ENCODE measurements around the gene CDC73. TPM values are rescaled to one million over a fixed set of nuclear protein-coding genes. Genes with fewer than 3 reads are reported as not detected.
"Not testable (repeated sequence)": the region's sequence is repeated elsewhere in the genome, so short reads cannot be mapped to it uniquely, and the experiment has no call there.

The CDC73 gene
- polyA plus RNA-seq, 10 donors: 22.8 to 34.4 (median 28.5) TPM

DNA sequence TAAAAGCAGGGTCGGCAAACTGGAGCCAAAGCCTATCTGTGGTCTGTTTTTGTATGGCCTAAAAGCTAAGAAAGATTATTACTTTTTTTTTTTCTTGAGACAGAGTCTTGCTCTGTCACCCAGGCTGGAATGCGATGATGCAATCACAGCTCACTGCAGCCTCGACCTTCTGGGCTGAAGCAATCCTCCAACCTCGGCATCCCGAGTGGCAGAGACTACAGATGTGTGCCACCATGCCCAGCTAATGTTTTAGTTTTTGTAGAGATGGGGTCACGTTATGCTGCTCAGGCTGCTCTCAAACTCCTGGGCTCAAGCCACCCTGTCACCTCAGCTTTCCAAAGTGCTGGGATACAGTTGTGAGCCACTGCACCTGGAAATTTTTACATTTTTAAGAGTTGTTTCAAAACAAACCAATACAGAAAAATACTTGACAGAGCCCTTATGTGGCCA is 10.2 kb upstream of the CDC73 start:
- peak in 1 of 3 donors; percentile 50 for DNase-seq

DNA sequence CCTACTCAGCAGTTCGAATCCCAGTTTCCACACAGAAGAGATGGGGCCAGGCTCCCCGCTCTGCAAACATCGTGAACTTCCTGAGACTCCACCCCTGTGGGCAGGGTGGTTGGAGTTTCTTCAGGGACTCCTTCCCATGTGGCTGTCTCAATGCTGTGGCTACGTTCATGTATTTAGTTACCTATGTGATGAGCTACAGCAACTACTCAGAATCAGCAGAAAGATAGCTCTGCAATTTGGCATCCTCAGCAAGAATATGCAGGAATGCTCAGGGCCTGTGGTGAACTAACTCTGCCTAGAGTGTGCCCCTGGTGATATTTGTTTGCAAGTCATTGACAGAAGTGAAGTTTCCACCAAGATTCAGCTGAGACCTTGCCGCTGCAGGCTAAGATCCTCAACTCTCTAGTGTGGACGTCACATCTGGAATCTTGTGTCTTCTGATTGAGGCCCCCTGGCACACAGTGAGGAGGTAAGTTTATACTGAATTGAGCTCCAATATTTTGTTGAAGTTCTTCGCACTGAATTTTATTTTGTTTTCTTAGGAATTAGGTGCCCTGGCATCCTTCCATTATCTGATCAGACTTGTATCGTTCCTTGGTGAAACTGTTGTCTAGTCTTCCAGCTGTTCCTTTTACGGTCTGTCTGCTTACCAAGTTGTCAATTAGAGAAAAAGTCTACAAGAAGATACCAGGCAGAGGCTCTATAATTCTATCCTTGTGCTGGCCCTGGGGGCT is 8.4 kb upstream of the CDC73 start:
- DNase-seq: no peak

DNA sequence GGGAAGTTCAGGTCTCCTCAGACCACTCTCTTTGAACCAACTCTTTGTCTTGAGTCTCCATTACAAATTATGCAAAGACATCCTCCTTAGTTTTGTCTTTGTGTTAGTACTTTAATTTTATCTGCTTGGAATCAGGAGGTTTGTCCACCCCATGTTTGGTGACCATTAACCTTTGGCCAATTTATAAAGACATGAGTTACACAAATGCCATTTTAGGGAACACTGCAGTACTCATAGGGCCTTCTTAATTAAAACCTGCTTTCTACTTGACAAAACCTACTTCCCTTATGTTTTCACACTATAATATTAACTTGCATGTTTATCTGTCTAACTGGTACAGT is 7.9 kb upstream of the CDC73 start:
- DNase-seq: no peak

DNA sequence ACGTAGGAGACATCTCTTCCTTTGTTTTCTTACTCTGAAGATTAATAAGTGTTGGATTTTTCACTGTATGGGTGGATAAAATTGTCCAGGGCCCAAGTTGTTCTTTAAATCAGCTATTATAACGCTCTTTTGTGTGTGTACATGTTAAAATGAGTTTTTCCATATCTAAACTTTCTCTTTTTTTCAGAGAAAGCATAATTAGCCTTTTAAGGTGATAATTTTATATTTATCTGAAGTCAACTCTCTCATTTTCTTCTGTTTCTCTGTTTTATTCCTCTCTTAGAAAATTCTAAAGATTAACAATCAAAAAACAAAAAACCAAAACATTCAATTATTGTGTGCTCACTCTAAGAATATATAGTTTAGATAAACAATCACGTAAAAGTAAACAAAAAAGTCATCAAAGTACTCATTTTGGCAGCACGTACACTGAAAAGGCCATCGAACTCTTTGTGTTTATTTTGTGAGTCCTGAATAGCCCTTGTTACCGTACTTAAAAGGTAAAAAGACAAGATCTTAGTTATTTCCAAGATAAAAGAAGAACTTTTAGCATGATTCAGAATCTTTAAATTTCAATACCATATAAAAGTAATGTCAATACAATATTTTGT is 7.2 kb upstream of the CDC73 start:
- DNase-seq: no peak

DNA sequence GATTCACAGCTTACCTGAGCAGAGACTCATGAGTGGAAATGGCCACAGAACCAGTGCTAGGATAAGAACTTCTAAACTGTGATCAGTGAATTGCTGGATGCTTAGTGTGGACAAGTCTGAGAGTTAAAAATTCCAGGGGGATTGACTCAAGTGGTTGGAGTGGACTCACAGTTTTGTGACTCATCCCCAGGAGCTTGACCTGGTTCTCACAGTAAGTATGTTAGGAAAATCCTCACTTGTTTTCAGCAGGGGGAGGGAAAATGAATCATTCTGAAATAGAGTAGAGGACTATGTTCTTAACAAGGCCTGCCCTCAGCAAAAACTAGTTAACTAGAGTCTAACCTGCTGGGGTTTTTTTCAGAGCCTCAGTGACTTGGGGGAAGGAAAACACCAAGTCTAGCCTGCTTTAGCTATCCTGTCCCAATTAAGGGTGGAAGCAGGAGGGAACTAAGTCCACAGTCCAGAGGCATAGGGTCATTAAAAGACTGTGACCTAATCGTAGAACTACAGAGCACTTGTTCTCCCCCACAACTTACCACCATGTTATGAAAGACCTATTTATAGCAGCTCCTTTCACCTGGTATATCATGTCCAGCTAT is 6.1 kb upstream of the CDC73 start:
- DNase-seq: peak in 1 of 3 donors; percentile 87

DNA sequence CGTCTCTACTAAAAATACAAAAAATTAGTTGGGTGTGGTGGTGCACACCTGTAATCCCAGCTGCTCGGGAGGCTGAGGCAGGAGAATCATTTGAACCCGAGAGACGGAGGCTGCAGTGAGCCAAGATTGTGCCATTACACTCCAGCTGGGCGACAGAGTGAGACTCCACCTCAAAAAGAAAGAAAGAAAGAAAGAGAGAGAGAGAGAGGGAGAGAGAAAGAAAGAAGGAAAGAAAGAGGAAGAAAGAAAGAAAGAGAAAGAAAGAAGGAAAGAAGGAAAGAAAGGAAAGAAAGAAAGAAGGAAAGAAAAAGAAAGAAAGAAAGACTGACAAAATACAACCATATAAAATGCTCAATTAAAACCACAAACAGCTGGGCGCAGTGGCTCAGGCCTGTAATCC is 4.7 kb upstream of the CDC73 start:
- DNase-seq: not testable (repeated sequence)

DNA sequence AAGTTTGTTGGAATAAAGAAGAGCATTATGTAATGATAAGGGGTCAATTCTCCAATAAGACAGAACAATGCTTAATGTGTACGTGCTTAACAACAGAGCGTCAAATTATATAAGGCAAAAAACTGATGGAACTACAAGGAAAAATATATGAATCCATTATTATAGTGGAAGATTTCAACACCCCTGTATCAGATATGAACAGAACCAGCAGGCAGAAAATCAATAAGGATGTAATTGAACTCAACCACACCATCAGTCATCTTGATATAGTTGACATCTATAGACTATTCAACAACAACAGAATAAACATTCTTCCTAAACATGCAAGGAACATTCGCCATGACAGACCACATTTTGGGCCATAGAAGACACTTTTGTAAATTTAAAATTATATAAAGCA is 3.6 kb upstream of the CDC73 start:
- no peak for DNase-seq

DNA sequence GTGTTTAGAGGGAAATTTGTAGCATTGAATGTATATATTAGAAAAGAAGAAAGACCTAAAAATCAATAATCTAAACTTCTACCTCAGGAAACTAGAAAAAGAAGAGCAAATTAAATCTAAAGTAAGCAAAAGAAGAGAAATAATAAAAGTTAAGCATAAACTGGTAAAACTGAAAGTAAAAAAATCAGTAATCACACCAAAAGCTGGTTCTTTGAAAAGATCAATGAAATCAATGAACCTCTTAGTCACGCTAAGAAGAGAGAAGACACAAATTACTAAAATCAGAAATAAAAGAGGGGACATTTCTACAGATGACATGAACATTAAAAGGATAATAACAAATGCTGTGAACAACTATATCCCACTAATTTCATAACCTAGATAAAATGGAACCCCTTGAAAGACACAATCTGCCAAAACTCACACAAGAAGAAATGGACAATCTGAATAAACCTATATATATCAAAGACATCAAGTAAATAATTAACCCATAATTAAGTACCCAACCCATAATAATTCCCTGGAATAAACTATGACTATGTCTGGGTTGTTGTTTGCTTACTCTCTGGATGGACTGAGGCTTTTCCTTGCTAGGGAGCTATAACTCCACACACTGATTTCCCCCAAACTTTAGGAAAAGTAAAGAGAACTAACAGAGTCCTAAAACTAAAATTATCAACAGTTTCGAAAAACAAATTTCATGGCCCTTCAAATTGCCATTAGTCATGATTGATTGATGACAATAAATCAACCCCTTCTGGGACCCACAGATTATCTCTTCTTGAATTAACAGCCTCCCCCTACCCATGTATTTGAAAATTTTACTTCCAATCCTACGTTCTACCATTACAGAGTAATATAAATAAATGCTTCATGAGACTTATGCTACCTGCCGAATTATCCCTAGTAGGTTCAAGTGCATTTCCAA is 2.8 kb upstream of the CDC73 start:
- DNase-seq: no peak

DNA sequence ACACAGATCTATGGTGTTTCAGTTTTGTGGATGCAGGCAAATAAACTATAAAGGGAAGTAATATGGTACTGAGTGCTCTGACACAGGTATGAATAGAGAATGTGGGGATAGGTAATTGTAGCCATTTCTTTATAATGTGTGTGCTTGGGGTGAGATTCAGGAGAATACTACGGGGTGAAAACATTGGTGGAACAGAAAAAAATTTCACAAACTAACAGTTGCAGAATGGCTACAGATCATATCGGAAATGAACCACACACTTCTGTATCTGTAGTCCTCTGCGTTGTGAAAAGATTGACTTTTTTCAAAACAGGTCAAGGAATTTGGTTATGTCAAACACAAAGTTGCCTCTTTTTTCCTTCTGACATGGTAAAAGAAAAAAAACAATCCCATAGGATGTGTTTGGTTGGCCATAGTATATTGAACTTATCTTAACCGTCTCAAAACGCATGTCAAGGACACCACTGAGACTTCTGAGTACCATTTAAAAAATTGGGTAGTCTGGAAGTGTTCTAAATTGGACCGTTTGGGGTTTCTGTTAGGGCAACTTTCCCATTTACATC is 1.1 kb upstream of the CDC73 start:
- no peak for DNase-seq

DNA sequence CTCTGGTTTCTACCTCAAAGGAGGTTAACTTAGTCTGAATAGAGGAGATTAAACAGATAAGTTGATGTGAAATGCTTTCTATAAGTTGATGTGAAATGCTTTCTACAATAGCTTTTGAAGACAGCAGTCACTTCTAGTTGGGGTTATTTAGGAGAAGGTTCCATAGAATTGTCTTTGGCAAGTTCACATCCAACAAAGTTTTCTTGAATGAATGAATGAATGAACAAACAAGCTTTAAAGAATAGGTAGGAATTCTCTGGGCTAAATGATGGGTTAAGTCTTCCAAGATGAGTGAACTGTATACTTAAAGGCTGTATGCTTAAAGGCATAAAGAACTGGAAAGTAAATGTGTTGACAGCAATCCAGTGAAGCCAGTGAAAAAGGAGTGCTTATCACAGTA is 1.9 kb downstream of the CDC73 start:
- DNase-seq: no peak

DNA sequence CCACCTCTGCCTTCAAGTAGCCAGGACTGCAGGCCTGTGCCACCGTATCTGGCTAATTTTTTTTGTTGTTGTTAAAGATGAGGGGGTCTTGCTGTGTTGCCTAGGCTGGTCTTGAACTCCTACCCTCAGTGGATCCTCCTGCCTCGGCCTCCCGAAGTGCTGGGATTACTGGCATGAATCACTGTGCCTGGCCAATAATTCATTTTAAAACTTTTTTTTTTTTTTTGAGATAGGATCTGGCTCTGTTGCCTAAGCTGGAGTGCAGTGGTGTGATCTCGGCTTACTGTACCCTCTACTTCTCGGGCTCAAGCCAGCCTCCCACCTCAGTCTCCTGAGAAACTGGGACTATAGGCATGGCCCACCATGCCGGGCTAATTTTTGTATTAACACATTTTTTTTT is 3.5 kb downstream of the CDC73 start:
- no peak for DNase-seq

DNA sequence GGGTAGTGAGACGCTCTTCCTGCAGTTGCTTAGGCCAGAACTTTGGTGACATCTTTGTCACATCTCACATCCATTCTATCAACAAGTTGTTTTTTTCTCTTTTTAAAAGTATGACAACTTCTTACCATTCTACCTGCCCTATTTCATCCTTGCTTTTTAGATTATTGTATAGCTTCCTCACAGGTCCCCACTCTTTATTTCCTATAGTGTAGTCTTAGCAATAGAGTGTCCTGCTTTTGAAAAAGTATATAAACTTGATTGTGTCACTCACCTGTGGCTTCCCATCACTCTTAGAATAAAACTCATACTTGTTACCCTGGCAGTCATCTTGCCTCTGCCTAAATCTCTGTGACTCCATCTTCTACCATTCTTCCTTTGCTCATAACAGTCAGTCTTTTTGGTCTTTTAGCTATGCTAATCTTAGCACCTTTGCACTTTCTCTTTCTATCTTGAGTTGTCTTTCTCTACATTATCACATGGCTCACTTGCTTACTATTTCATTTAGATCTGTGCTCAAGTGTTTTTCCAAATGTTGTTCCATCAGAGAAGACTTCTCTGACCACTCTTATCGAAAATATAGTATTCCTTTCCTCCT is 9.5 kb downstream of the CDC73 start:
- DNase-seq: no peak

DNA sequence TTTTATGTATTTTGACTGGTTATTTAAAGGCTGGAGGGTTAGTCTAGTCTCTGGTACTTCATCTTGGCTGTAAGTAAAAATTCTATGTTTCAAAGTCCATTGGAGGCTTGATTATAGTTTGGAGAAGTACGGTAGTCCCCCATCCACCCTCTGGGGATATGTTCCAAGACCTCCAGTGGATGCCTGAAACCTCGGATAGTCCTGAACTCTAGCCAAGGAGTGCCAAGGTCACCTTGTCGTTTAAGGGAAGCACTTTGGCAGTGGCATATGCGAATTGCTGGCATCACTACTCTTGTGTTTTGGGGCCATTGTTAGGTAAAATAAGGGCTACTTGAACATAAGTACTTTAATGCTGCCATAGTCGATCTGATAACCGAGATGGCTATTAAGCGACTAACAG is 18.4 kb downstream of the CDC73 start:
- no peak for DNase-seq

DNA sequence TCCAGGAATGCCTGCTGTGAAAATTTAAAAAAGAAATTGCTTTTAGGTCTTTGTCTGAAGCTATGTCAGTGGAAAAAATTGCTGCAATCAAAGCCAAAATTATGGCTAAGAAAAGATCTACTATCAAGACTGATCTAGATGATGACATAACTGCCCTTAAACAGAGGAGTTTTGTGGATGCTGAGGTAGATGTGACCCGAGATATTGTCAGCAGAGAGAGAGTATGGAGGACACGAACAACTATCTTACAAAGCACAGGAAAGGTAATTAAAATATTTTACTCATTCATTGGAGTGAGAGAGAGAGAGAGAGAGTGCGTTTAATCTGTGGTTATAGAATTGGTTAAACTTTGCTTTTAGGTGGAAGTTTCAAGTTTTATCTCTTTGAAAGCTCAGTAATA is 20.0 kb downstream of the CDC73 start:
- no peak for DNase-seq

DNA sequence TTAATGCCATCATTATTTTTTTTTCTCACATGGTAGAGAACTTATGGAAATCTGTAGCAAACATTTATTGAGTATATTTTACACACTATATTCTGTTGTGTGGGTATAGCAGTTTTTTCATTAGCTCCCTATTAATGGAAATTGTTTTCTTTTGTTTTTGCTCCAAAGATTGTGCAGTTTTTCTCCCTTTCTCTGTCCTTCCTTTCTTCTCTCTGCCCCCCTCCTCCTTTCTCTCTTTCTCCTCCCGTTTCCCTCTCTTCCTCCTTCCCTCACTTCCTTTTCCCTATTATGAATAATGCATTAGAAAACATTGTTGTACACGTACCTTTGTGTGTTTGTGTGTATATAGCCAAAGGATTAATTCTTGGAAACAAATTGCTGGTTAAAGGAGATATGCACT is 20.6 kb downstream of the CDC73 start:
- no peak for DNase-seq

DNA sequence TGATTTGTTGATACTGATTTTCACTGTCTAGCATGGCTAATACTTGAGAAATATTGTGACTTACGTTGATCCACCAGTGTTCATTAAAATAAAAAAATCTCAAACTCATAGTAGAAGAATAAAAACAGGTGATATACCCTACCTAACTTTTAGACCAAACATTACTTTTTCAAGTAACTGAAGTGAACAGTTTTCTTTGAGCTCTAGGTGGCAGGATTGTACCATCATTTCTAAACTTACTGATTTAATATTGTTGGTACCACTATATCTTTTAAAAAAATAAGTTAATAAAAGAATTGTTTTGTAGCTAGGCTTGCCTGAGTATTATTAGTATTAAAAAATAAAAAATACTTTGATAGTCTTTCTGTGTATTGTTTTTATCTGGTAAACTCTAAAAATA is 21.5 kb downstream of the CDC73 start:
- no peak for DNase-seq

DNA sequence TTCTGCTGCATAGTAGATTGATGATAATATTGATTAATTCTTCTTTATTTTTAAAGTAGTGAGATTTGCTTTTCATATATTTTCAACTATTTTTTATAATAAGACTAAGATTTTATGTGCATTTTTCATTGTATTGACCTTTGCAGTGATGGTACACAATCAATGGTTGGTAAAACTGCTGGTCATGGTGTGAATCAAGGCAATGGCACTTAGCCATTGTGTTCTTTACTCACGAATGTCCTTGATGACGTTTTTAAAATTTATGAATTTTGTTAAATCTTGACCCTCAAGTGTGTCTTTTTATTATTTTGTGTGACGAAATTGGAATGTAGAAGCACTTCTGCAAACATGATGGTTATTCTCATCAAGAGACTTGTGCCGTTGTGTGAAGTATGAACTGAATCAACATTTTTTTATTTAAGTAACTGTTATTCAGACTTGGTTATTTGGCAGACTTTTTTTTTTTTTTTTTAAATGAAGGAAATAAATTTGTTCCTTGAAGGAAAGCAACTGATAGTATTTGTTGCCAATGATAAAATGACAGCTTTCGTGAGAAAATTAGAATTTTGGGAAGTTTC is 22.6 kb downstream of the CDC73 start:
- no peak for DNase-seq

DNA sequence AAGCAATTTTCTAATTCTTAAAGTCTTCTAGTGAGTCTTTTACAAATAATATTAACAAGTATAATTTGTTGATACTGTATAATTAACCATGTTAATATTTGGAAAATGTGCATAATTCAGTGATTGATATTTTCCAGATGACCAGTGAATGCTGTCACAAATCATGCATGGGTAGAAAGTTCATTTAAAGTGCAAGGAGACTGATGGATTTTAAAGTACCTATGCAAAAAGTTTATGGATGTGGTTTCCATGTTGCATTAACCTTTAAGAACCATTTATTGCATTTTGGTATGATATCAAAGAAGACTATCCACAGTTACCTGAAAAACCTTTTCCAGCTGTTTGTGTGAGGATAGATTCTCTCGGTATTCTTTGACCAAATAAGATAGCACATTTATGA is 23.2 kb downstream of the CDC73 start:
- DNase-seq: no peak

DNA sequence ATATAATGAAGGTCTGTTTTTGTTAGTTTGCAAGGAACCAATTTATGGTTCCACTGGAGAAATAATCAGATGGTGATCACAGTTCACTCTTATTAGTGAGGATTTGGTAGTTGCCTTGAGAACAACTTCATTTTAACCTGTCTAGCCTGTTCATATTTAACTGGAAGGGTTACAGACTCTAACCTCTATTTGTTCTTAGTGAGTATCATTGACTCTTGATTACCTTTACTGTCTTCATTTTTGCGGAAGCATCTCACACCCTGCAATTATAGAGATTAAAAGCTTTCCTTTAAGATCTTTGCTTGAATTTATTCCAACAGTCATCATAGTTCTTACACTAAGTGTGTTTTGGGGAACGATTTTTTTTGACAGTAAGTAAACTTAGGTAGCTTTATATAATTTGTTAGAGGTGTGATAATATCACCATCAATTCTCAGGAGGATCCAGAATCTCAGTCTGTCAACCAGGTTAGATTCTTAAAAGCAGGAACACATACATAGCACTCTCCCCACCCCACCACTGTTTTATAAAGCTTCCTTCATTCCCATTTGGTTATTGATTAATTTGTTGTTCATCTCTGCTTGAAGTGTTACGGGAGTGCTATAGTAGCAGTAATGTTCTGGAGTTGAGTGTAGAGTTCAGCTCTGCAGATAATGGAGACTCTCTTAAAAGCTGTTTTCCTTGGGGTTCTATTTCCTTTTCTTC is 34.4 kb downstream of the CDC73 start:
- no peak for DNase-seq

DNA sequence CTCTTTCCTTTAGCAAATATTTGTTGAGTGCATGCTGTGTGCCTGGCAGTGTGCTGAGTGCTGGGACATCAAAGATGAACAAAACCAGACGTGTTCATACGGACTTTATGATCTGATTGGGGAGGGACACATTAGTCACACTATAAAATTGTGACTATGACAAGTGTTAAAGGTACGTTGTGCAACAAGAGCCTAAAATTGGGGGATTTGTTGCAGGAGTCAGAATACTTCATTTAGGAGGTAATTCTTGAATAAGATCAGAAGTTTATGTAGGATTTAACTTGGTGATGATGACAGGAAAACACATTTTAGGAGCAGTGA is 35.0 kb downstream of the CDC73 start:
- DNase-seq: no peak

DNA sequence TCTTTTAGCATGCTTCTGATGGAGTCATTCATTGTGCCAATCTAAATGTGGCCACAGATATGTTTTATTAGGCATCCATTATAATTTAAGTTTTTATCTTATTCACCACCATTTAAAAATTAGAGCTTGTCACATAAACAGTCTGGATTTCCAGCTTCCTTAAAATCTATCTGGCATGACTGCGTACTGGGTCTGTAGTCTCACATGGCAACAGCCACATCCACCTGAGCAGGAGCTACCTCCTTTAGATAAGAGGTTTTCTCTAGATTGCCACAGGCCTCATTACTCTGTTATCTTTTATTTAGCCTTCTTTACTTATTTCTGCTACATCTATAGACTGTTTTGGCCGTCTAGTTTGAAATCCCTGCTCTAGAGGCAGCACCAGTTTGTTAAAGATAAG is 35.5 kb downstream of the CDC73 start:
- no peak for DNase-seq

Data from muscle of back (tissue), 11 donors.